ENCODE data around the gene TBL1XR1.
"Not testable (repeated sequence)": the region's sequence is repeated elsewhere in the genome, so short reads cannot be mapped to it uniquely, and the experiment has no call there.

The TBL1XR1 gene

DNA sequence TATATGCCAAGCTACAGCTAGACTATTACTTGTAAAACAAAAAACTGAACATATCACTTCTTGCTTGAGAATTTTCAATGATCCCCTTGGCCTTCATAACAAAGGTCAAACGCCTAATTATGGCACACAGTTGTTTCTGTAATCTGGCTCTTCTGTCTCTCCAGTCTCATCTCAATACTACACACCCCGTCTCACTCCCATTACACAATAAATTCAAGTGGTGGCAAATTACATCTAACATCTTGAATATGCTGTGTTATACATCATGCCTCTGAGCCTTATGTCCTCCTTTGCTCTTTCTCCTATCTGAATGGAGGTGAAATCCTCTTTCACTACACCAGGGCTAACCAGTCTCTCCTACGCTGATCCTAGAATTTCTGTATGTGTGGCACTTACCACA, 140.4 kb downstream of the TBL1XR1 start:
- DNase-seq: no peak

DNA sequence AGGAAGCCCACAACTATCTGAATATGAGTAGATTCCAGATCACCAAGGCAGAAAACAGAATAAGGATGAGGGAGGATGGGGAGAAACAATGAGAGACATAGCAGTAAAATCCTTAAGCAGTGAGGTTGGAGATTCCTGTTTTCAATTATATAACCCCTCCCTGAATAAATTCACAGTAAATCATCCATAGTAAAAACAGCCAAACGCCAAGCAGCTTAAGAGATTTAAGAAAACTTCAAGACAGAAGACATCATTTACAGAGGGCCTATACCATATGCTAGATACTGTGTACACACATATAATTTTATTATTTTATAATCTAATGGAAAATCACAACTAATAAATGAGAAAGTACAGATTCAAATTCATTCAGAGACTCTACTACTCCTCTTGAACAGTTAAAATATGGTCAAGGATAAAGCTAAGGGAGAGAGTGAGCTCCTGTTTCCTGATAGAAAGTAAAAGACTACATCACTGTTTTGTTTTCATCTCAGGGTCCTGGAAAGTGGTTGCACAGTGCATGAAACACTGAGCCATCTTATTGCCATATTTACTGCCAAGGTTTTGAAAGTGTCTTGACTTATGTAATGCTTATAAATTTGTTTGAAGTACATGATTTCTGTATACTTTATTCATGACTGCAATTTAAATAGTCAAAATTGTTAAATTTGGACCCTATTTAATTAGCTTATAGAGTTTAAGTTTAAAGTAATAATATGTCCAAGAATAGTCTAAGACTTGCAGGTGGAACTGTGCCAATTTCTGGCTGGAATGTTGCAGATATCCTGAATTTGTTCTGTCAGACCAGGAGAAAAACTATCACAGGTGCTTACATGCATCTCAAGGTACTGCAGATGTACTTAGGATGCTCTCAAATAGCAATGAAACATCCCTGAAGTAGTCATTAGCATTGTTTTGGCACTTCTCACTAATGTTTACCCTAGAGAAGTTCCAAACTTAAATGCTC, 141.4 kb downstream of the TBL1XR1 start:
- no peak for DNase-seq

DNA sequence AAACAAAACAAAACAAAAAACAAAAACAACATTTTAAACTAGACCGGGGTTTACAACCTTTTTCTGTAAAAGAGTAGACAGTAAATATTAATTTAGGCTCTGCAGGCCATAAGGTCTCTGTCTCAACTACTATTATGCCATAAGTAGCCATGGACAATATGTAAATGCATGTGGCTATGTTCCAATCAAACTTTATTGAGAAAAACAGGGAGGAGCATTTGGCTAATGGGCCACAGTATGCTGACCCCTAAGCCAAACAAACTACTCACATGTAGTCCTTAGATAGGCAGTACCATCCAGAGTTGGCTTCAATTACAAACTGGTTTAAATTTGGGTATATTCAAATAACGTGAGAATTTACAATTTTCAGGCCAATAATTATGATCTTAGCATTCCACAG, 144.2 kb downstream of the TBL1XR1 start:
- no peak for DNase-seq

DNA sequence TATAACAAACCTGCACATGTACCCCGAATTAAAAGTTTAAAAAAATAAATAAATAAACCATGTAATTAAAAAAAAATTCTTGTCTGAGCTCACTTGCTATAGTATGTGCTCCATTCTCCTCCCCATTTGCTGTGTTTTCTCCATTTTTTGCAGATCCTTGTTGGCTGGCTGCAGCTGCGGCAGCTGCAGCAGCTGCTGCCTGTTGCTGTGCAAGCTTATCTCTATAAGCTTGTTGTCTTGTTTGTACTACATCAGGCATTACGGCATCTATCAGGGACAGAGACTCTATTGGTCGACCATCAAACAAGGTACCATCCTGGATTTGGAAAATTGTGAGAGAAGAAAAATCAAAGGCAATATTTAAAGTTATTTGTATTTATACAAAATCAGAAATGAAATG, 145.9 kb downstream of the TBL1XR1 start:
- DNase-seq: no peak

DNA sequence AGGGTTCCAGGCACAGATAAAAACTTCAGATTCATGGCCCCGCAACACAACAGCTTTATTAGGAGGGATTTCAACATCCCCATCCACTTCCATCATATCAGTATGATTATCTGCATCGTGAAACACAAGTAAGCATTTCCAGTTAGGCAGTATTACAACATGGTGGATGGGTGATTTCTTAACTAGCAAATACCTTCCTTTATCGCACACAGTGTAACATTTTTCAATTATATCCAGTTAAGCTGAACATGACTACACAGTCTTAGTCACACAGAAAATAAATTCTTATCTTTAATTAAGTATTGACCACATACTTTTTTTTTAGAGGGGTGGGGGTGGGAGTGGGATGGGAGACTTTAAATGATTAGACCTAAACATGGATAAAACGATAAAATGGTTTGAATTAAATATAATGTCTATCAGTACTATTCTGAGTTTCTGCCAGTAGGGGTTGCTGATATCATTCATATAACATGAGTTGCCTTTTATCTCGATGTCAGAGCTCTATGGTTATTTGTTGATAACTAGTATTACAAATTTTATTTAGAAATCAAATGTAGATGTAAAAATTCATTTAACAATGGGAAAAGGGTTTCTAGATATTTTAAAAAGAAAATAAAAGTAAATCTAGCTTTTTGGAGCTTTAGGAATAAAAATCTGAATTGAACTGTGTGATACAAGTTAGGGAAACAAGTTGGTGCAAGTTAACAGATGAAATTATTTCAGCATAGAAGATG, 146.6 kb downstream of the TBL1XR1 start:
- peak; percentile 76 for DNase-seq

DNA sequence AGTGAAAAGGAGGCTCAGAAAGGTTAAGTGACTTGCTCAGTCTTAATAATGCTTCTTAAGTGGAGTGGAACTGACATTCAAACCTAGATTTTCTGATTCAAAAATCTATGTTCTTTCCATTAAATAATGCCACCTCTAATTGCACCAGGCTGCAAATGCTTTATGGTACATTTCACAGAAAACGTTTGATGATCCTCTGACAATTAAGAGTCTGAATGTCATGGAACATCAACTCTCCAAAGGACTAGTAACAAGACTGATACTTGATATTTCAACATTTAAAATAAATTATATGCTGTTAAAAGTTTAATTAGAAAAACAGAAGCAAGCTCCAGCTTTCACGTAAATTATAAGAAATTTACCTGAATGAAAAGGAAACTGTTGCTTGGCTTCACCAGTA, 151.5 kb downstream of the TBL1XR1 start:
- DNase-seq: no peak

DNA sequence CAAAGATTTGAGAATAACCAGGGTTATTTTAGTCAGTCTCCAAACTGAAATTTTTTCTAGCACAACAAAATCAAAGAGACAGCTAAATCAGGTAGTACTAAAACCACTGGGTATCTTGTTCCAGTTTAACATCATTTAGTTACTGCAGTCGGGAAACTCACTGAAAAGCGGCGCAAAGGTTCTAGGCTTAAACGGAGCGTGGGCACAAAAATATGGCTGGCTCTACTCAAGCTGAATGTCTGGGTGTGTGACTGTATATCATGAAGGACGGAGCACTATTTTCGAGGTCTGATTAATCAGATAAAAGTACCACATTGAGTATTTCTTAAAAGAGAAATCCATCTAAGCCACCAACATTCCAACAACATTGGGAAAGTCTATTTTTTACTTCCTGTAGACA, 152.1 kb downstream of the TBL1XR1 start:
- DNase-seq: no peak

DNA sequence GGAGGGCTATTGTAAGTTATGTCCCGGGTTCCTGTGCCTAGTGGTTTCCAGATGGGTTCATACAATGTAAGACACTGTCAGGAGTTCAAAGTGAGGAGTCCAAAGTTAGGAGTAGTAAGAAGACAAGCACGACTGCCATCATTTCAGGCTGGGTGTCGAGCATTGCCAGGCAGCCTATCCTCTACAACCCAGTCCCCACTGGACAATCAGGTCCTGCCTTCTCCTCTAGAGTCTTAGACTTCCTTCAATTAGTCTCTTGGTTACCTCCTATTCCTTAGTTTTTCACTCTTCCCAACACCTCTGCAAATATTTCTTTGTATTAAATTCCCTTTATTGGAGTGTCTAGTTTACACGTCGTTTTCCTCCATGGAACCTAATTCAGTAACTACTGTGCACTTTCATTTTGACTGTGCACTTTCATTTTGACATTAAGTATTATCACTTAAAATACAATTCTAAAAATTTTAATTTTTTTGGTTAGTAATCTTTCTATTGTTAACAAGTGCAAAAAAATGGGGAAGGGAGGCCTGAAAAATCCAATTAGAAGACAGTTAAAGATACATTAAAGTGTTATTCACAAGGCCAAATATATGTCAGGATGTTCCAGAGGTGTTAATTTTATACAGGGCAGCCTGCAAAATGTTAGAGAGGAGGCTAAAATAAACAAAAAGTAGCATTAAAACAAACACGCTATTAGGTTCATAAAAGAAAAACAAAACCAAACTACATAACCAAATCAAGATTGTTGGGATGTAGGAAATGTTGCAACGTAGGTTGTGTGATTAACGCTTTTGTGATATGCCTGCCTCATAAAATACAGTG, 155.3 kb downstream of the TBL1XR1 start:
- no peak for DNase-seq

DNA sequence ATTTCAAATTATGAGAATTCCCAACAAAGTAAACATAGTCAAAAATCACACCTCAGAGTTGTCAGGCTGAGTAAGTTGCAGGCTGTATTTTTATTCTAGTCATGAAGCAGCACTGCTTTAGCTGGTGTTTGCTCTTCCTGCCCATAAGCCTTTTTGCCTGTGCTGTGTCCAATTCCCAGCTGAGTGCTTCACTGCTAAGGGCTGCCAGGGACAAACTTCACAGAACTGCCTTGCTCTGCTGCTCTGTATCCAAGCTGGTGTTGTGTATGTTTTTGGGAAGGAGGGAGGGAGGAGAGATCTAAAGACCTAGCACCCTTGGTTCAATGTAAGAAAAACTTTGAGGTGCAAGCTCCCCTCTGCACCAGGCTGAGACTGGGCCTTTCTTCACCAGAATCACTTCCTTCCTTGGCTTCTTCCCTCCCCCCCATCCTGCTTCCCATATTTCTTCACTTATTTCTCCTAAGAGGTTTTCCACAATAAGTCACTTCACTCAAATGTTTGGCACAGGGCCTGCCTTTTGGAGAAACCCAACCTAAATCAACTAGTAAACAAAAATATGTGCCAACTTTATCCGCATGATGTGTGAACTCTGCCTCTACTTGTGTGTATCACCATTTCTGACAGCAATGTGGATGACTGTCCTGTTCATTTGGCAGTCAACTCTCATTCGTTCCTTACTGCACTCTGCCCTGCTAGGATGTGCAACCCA, 156.1 kb downstream of the TBL1XR1 start:
- DNase-seq: no peak

DNA sequence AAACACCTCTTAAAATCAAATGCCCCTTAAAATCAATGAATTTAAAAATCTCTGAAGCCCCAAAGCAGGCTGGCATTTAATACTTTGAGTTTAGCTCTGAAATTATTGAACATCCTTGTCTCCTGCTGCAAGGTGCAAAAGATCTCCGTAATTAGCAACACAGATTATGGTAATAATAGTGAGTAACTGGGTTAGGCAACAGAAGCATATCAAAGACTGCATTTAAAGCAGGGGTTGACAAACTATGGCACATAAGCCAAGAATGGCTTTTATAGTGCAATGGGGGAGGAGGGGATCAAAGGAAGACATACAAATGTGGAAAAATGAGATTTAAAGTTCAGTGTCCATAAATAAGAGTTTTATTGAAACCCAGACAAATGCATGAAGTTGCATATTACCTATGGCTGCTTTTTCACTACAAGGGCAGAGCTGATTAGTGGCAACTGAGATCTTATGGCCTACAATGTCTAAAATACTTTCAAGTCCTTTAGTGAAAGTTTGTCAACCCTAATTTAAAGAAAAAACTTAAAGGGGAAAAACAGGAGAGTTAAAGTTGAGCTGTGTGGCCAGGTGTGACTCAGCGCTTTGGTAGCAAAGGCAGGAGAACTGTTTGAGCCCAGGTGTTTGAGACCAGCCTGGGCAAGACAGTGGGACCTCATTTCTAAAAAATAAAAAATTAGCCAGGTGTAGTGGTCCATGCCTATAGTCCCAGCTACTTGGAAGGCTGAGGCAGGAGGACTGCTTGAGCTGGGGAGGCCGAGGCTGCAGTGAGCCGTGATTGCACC, 157.6 kb downstream of the TBL1XR1 start:
- no peak for DNase-seq

DNA sequence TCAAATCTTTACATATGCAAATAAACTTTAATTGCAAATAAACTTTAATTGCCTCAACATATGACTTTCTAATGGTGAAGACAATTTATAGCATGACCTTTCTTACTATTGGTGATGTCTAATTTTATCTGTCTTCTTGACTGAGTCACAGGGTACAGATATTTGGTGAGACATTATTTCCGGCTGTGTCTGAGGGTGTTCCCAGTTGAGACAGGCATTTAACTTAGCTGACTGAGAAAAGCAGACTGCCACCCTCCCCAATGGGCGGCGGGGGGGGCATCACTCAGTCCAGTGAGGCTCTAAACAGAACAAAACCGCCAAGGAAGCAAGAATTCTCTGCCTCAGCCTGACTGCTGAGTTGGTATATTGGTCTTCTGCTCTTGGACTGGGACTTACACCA, 160.0 kb downstream of the TBL1XR1 start:
- no peak for DNase-seq

DNA sequence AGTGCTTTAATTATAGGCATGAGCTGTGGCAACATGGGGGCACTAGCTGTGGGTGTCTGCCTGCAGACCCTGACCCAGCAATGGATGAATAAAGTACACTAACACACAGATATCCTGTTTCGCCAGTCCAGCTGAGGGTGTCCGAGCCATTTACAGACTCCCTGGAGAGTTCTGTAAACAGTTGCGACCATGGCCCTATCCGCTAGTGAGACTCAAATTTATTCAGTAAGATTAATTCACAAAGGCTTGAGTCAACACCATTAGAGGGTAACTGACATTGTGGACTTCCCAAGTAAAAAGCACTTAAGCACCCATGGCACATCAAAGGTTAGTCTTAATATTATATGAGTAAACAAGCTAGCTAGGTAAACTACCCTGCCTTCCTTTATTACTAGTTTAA, 161.6 kb downstream of the TBL1XR1 start:
- DNase-seq: no peak

DNA sequence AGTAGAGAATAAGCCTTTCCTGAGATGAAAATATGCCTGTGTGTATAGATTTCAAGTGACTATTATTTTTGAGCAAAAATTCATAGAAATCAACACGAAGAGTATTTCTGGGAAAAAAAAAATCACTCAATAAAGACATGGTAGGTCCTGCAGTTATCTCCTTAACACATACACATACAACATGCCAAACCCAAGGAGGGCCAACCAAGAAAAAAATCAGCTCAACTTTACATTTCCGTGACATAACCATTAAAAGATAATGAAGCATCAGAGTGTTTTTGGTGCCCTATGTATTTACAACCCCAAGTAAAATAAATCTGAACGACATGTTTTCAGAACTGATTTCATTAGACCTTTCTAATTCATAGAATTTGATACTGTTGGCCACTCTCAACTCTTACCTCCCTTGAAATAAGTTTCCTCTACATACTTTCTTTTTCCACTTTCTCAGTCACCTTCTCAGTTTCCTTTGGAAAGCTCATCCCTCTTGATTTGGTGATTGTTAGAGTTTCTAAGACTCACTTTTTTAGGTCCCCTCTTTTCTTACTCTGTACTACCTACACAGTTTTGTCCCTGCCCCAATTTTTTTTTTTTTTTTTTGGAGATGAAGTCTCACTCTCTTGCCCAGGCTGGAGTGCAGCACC, 162.3 kb downstream of the TBL1XR1 start:
- DNase-seq: peak; percentile 90

DNA sequence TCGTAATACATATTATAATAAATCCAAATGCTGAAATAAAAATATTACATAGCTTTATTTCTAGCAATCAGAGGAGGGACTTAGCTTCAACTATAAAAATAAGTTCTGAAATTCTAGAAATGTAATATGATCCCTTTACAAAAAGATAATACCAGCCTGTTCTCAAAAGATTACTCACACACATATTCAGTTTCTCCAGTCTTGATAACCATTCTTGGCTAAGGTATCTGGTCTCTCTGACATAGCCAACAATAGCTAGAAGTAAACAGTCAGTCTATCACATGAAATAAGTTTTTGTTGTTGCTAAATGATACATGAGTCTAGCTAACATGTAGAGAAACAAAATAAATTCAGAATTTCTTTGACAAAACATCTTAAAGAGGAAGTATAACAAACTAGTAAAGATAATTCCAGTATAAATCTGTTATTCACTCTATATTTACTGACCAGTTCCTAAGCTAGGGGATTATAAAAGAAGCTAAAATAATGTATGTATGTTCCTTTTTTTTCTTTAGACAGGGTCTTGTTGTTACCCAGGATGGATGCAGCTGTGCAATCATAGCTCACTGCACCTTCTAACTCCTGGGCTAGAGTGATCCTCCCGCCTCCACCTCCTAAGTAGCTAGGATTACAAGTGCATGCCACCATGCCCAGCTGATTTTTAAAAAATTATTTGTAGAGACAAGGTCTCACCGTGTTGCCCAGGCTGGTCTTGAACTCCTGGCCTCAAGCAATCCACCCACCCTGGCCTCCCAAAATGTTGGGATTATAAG, 170.6 kb downstream of the TBL1XR1 start:
- DNase-seq: peak; percentile 60

DNA sequence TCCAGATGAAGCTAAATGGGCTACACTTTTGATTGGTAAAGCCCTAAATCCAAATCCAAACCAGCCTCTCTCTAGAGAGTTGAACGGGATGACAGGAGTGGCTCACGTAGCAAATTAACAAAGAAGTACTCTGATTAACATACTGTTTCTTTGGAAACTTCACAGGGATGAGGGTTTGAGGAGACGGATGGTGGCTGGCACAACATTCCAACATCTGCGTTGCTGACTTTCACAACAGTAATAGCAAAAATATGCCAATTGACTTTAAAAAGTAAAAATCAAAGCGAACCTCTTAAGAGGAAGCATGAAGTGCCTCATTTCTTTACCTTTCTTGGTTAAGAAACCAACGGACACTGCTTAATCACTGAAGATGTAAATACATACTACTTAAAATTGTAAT, 181.4 kb downstream of the TBL1XR1 start:
- no peak for DNase-seq

DNA sequence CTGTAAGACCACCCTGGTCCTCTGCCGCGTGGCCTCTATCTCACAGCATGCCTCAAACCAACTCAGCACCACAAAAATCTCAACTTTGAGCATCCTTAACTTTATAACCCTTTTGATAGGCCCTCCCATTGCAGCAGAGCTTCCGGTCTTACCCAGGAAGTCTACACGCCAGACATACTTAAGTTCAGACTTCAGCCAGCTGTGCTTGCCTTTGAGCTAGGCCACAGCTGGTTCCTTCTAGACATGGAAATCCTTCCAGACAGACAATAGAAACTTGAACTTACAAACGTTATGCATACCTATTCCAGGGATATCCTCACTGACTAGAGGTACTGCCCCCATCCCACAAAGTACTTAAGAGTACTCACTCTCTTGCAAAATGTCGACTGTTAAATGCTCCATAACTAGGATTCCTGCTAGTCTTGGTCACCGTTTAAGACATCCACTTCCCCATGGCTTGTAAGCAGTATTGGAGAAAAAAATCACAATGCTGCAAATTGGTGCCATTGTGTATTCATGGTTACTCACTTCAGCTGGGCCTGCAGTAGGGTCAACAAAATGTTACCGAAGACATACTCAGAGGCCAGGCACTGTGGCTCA, 183.5 kb downstream of the TBL1XR1 start:
- DNase-seq: no peak

DNA sequence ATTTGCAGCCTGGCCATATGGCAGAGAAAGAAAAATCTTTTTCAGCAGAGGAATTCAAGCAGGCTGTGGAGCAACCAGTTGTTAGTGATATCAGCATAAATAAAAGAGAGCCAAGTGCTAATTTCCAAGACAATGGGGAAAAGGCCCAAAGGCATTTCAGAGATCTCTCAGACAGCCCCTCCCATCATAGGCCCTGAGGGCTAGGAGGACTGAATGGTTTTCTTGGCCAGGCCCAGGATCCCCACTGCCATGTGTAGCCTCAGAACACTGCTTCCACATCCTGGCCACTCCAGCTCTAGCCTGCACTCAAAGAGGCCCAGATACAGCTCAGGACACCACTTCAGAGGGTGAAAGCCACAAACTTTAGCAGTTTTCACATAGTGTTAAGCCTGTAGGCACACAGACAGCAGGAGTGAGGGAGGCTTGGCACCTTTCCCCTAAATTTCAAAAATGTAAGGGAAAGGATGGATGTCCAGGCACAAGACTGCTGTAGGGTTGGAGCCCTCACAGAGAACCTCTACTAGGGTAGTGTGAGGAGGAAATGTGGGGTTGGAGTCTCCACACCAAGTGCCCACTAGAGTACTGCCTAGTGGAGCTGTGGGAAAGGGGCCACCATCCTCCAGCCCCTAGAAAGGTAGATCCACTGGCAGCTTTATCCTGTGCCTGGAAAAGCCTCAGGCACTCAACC, 191.4 kb downstream of the TBL1XR1 start:
- DNase-seq: no peak

DNA sequence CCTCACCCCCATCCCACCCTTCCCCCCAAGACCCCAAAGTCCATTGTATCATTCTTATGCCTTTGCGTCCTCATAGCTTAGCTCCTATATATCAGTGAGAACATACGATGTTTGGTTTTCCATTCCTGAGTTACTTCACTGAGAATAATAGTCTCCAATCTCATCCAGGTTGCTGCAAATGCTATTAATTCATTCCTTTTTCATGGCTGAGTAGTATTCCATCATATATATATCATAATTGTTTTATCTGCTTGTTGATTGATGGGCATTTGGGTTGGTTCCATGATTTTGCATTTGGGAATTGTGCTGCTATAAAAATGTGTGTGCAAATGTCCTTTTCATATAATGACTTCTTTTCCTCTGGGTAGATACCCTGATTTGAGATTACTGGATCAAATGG, 197.1 kb downstream of the TBL1XR1 start:
- DNase-seq: not testable (repeated sequence)

DNA sequence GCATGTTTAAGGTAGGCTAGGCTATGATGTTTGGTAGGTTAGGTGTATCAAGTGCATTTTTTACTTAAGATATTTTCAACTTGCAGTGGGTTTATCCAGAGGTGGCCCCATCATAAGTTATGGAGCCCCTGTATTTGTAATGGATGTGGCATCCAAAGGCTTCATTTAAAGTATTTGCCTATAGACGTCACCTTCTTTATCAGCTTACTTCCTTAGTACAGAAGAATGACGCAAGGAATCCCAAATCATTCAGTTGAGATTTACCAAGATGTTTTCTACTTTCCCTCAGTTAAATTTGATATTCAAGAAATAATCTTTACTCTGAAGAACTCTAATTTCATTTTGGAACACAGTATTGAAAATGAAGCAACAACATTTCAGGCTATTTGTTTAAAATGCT, 201.3 kb downstream of the TBL1XR1 start:
- no peak for DNase-seq

All from hematopoietic multipotent progenitor cell treated with erythropoietin and hydrocortisone succinate and interleukin-3 and kit ligand, for 8 days (in vitro differentiated cells).